GM20000 (cell line): ENCODE data around the gene LCE3D.
A peak's percentile ranks its signal among the peaks of the same experiment; 100 is the strongest.
"Not testable (repeated sequence)": the region's sequence is repeated elsewhere in the genome, so short reads cannot be mapped to it uniquely, and the experiment has no call there.

Source experiments
- DNase-seq: peaks from one replicate; pipeline ENCODE4 v3.0.0; 2012; ENCODE audit warnings: low spot score
- TF ChIP-seq, protein P1 (sequence below): IDR thresholded peaks from 2 replicates; pipeline ENCODE4 v1.5.1; 2012; ENCODE audit warnings: mild to moderate bottlenecking, control low read depth; ENCODE audit errors: extremely low read depth, missing control alignments

Gene LCE3D

DNA sequence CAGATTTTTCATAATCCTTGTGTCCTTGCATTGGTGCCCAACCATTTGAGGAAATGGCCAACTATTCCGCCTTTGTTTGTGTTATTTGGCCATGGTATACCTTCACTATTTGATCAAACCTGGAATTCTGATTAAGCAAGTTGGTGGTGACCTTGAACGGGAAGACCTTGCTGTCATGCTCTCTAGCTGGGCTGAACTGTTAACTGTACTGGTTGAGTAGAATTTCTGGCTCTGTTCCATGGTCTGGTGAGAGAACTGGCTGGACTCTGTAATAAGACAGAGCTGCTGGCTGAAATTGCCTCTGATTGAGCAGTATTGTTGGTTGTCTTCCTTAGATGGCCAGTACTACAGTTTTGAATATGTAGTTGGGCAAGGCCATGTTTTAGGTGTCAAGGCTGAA lies 16.7 kb upstream of the LCE3D start:
- DNase-seq: no peak
- TF ChIP-seq, protein P1, sequence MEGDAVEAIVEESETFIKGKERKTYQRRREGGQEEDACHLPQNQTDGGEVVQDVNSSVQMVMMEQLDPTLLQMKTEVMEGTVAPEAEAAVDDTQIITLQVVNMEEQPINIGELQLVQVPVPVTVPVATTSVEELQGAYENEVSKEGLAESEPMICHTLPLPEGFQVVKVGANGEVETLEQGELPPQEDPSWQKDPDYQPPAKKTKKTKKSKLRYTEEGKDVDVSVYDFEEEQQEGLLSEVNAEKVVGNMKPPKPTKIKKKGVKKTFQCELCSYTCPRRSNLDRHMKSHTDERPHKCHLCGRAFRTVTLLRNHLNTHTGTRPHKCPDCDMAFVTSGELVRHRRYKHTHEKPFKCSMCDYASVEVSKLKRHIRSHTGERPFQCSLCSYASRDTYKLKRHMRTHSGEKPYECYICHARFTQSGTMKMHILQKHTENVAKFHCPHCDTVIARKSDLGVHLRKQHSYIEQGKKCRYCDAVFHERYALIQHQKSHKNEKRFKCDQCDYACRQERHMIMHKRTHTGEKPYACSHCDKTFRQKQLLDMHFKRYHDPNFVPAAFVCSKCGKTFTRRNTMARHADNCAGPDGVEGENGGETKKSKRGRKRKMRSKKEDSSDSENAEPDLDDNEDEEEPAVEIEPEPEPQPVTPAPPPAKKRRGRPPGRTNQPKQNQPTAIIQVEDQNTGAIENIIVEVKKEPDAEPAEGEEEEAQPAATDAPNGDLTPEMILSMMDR: no peak

DNA sequence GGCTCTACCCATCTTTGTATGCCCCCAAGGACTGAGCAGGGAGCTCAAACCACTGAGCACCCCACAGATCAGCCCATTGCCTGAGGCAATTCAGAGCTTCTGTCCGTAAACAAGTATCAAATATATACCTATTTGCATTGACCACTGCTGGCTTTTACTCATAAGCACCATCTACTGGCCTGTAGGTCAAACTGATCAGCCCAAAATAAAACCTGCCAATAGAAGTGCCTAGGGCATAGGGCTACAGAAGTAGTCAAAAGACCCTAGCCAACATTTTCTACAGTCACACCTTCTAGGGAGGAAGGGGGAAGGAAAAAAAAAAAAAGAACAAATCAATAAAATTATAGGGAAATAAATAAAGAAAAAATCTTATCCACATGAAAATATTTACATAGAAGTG lies 5.3 kb upstream of the LCE3D start:
- DNase-seq: no peak
- TF ChIP-seq, protein P1: peak; percentile 6

DNA sequence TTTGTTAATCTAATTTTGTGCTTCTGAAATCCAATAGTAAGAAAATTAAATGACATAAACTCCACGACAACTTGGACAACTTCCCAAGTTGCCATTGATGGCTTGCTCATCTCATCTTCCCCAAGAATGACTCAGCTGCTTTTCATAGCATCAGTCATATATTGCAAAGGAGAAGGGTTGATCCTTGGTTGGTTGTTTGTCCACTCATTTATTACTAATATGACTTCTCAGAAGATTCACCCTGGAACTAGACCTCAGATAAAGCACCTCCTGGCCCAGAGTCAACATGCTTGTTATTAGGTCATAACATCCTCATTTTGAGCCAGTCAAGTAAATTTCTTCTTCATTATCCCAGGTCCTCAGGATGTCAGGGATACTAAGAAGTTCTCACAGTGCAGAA lies 2.3 kb upstream of the LCE3D start:
- no peak for DNase-seq
- TF ChIP-seq, protein P1: no peak

DNA sequence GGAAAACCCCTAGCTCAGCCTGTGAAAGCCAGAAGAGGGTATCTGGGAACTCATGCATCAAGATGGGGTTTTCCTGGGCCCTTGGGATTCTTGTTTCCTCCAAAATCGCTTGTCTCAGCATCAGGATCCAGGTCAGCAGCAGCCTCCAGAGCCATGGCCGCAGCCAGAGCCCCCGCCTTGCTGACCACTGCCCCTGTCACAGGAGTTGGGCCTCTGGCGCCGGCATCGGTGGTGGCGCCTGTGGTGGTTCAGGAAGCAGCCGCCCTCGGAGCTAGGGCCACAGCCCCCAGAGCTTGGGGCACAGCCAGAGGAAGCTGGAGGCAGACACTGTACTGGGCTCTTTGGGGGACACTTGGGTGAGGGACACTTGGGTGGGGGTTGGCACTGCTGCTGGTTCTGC lies 790 bp downstream of the LCE3D start:
- DNase-seq: not testable (repeated sequence)

DNA sequence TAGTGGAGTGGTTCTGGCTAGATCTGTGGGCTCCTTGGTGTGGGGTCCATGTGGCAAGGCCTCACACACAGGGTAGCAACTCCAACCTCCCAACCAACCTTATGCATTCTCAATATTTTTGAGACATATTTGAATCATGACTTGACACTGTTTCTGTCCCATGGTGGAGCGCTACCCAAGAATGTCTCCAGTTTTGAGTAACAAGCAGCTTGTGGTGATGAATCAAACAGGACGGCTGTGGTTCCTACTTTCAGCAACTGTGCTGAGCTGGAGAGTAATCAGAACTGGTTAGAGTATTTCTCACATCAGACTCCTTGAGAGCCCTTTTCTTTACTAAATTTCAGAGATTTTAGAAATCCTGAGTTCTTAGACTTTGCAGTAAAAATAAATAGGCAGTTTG lies 3.1 kb downstream of the LCE3D start:
- no peak for DNase-seq
- TF ChIP-seq, protein P1: no peak

DNA sequence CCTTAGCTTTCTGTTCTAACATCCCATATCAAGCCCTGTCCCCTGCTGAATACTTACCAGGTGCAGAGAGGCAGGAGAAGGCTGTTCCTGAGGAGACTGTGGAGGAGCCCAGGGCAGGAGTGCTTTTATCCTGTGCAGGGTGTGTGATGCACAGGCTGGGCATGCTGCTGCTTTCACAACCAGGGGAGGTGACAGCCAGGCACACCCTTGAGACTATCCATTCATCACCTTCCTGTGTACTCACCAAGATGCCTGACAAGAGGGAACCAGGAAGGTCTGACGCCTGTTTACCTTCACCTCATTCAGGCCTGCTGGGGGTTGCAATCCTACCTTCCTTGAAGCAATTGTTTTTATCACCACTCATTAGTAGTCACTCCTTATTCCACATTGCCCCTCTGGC lies 13.6 kb downstream of the LCE3D start, which contains the start of gene LCE3E:
TSS of gene LCE3E (minus strand) at position 100 of the 400 bp plus-strand sequence. CDS start 572 bp downstream, outside the sequence.
- TF ChIP-seq, protein P1: no peak

DNA sequence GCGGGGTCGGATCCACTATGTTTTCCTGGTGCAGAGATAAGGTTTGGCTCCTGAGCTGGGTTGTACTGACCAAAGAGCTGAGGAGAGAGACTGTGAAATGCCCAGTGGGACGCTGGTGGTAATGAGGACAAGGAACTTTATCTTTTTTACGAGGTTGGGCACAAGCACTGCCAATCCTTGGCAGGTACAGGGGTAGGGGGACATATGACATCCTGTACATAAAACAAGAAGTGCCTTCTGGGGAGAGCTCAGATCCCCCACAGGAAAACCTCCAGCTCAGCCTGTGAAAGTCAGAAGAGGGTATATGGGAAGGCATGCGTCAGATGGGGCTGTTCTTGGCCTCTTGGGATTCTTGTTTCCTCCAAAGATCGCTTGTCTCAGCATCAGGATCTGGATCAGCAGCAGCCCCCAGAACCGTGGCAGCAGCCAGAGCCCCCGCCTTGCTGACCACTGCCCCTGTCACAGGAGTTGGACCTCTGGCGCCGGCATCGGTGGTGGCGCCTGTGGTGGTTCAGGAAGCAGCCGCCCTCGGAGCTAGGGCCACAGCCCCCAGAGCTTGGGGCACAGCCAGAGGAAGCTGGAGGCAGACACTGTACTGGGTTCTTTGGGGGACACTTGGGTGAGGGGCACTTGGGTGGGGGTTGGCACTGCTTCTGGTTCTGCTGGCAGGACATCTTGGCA lies 14.6 kb downstream of the LCE3D start:
- no peak for DNase-seq

More for the DNA sequence above, 13.6 kb downstream of the LCE3D start, which contains the start of gene LCE3E:
- DNase-seq: no peak

More for the DNA sequence above, 14.6 kb downstream of the LCE3D start:
- TF ChIP-seq, protein P1: no peak
